Measurements from ENCODE around the gene BATF.

BATF gene

GRCh38 chr14:75563931-75564330 is 41.7 kb downstream of the BATF start:
- DNase-seq: no peak

GRCh38 chr14:75565056-75565455 is 42.8 kb downstream of the BATF start:
- DNase-seq: no peak

GRCh38 chr14:75566321-75566720 is 44.1 kb downstream of the BATF start:
- DNase-seq: peak; percentile 70 to 88

- DNase-seq: no peak
Observed at GRCh38 chr14:75566752-75567151, 44.5 kb downstream of the BATF start.

- no peak for DNase-seq
Observed at GRCh38 chr14:75568140-75568539, 45.9 kb downstream of the BATF start.

GRCh38 chr14:75568791-75569190 is 46.5 kb downstream of the BATF start:
- peak in 1 of 2 experiments; percentile 36 for DNase-seq

- DNase-seq: no peak
Observed at GRCh38 chr14:75570797-75571196, 48.5 kb downstream of the BATF start.

- no peak for DNase-seq
Observed at GRCh38 chr14:75572104-75572503, 49.8 kb downstream of the BATF start.

- no peak for DNase-seq
Observed at GRCh38 chr14:75577090-75577489, 54.8 kb downstream of the BATF start.

GRCh38 chr14:75577729-75578101 is 55.4 kb downstream of the BATF start:
- peak; percentile 61 to 70 for DNase-seq

- peak; percentile 62 to 67 for DNase-seq
Observed at GRCh38 chr14:75578102-75578785, 56.0 kb downstream of the BATF start, which contains the start of gene FLVCR2. TSS of gene FLVCR2 (plus strand) at chr14:75578620. CDS start at chr14:75578973, 353 bp downstream.

GRCh38 chr14:75578786-75579337 is 56.6 kb downstream of the BATF start:
- no peak for DNase-seq

GRCh38 chr14:75579338-75579864 is 57.1 kb downstream of the BATF start:
- no peak for DNase-seq

GRCh38 chr14:75579882-75580281 is 57.6 kb downstream of the BATF start:
- no peak for DNase-seq

GRCh38 chr14:75587388-75587787 is 65.1 kb downstream of the BATF start:
- no peak for DNase-seq

GRCh38 chr14:75589931-75590330 is 67.7 kb downstream of the BATF start:
- no peak for DNase-seq

- DNase-seq: no peak
Observed at GRCh38 chr14:75591331-75591946, 69.2 kb downstream of the BATF start.

GRCh38 chr14:75591987-75592575 is 69.8 kb downstream of the BATF start:
- DNase-seq: no peak

GRCh38 chr14:75595226-75595625 is 73.0 kb downstream of the BATF start:
- no peak for DNase-seq

Measured in stimulated activated CD4-positive, alpha-beta T cell treated with anti-CD3 and anti-CD28 coated beads, Interleukin-4, amount 100 ng/mL, for 4 hours (primary cell).